Tibial nerve (tissue), 3 donors: ENCODE data around the gene DPP9.

ENCODE experiments used
- EP300 ChIP-seq, 2 donors: sonication (generic); formaldehyde crosslinking; IDR thresholded peaks; one replicate each; pipeline ENCODE4 v1.6.1; 2017; ENCODE audit warnings: antibody characterized with exemption in 2 of 2, mild to moderate bottlenecking in 1 of 2
- POLR2A ChIP-seq, 2 donors: fragments of 450-650 bp; IDR thresholded peaks; one replicate each; pipeline ENCODE4 v1.6.1; 2017; ENCODE audit warnings: antibody characterized with exemption in 2 of 2, mild to moderate bottlenecking in 2 of 2, moderate library complexity in 2 of 2

DNA sequence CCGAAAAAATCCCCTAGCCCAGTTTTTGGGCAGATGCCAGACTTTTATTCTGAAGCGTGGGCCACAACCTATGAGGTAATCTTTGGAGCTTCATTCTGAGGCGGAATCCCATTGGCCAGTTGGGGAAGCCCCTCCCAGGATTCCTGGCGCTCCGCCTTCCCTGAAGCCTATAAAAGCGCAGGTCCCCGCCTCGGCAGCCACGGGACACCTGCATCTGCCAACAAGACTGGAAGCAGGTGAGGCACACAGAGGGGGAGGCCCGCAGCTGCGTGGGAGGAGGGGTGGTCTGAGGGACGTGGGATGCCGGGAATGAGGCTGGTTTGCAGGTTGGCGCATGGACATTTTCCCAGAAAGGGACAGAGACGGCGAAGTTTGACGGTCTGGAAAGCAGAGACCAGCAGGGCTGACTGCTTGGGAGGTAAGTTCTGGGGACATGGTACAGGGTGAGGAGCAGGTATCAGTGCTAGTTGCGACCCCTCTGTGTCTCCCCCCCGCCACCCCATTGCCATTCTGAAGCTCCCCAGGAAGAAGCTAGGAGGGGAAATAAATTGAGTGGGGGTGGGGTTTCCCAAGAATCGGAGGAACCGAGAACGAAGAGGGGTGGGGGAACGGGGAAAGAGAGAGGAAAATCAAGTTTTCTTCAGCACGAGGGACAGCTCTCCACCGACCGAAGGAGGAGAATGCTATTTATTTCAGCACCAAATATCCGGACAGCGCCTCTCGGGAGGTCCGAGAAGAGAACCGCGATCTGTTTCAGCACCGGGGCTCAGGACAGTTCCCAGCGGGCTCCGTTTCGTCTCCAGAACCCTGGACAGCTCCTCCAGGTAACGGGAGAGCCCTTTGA lies 45.5 kb upstream of the DPP9 start:
- TF ChIP-seq EP300 (IDR thresholded peaks at IDR 0.05) (peak in 1 of 2 donors; percentile 79), POLR2A (IDR thresholded peaks at IDR 0.05) (no peak)
